ENCODE results near the gene IL4. TPM values are rescaled to one million over a fixed set of nuclear protein-coding genes. Genes with fewer than 3 reads are reported as not detected.
"Not testable (repeated sequence)": the region's sequence is repeated elsewhere in the genome, so short reads cannot be mapped to it uniquely, and the experiment has no call there.

The IL4 gene
- total RNA-seq, 2 donors from 2014 or later = not detected

- intact Hi-C loops (cut with DNase I) = no loop called here
These were observed 14.2 kb downstream of the IL4 start for GRCh38 chr5:132687995-132688394.

GRCh38 chr5:132688536-132689339 is 14.9 kb downstream of the IL4 start:
- DNase-seq (ENCODE audit: low spot score) = no peak
- intact Hi-C loops (cut with DNase I) = no loop called here

More at GRCh38 chr5:132687995-132688394, 14.2 kb downstream of the IL4 start:
- no peak for DNase-seq (ENCODE audit: low spot score)

- intact Hi-C loops (cut with DNase I) = no loop called here
- no peak for DNase-seq (ENCODE audit: low spot score)
These were observed 15.7 kb downstream of the IL4 start for GRCh38 chr5:132689513-132689912.

- intact Hi-C loops (cut with DNase I) = no loop called here
- DNase-seq (ENCODE audit: low spot score) = no peak
These were observed 16.4 kb downstream of the IL4 start for GRCh38 chr5:132690156-132690555.

GRCh38 chr5:132691755-132692631 is 18.2 kb downstream of the IL4 start:
- DNase-seq (ENCODE audit: low spot score); intact Hi-C loops (cut with DNase I): not testable (repeated sequence)

- intact Hi-C loops (cut with DNase I) = no loop called here
- DNase-seq (ENCODE audit: low spot score) = no peak
These were observed 18.8 kb downstream of the IL4 start for GRCh38 chr5:132692632-132692967.

- intact Hi-C loops (cut with DNase I) = no loop called here
- no peak for DNase-seq (ENCODE audit: low spot score)
These were observed 22.2 kb downstream of the IL4 start for GRCh38 chr5:132695956-132696355.

- intact Hi-C loops (cut with DNase I) = no loop called here
- DNase-seq (ENCODE audit: low spot score) = no peak
These were observed 31.1 kb downstream of the IL4 start for GRCh38 chr5:132704875-132705274.

GRCh38 chr5:132708645-132709044 is 34.9 kb downstream of the IL4 start:
- intact Hi-C loops (cut with DNase I) = no loop called here
- no peak for DNase-seq (ENCODE audit: low spot score)

GRCh38 chr5:132714456-132715307 is 40.9 kb downstream of the IL4 start:
- DNase-seq (ENCODE audit: low spot score) = no peak
- intact Hi-C loops (cut with DNase I) = no loop called here

GRCh38 chr5:132718544-132719312 is 44.9 kb downstream of the IL4 start:
- intact Hi-C loops (cut with DNase I) = no loop called here
- no peak for DNase-seq (ENCODE audit: low spot score)

GRCh38 chr5:132725745-132726144 is 52.0 kb downstream of the IL4 start:
- intact Hi-C loops (cut with DNase I) = loop anchor here in 1 of 2 donors (2.0 kb wide), 1 partner anchor 47 kb away; no protein-coding TSS in a partner anchor
- no peak for DNase-seq (ENCODE audit: low spot score)

GRCh38 chr5:132729896-132730295 is 56.1 kb downstream of the IL4 start:
- DNase-seq (ENCODE audit: low spot score) = no peak
- intact Hi-C loops (cut with DNase I) = no loop called here

Other genes starting within 250 kb of the IL4 start
- gene IRF1, start 183.2 kb upstream of the IL4 start, total RNA-seq = 10 to 100 TPM; 18.7 to 20.5 TPM
- not detected for gene IL5, start 130.5 kb upstream of the IL4 start, total RNA-seq
- gene RAD50, start 117.0 kb upstream of the IL4 start, total RNA-seq = 10 to 100 TPM; 30.3 to 31.3 TPM
- under 1 TPM in 1 of 2 donors, not detected in 1; 0.29 TPM for gene IL13, start 15.8 kb upstream of the IL4 start, total RNA-seq
- 10 to 100 TPM in 1 of 2 donors, 1 to 10 TPM in 1; 7.5 to 10.0 TPM for gene KIF3A, start 63.6 kb downstream of the IL4 start, total RNA-seq
- gene CCNI2, start 73.4 kb downstream of the IL4 start, total RNA-seq = not detected
- 10 to 100 TPM; 42.9 to 54.8 TPM for gene SEPTIN8, start 103.2 kb downstream of the IL4 start, total RNA-seq
- gene SOWAHA, start 139.3 kb downstream of the IL4 start, total RNA-seq = not detected
- 1 to 10 TPM; 5.2 to 6.8 TPM for gene SHROOM1, start 156.7 kb downstream of the IL4 start, total RNA-seq
- under 1 TPM; 0.33 to 0.51 TPM for gene GDF9, start 192.5 kb downstream of the IL4 start, total RNA-seq
- gene UQCRQ, start 192.7 kb downstream of the IL4 start, total RNA-seq = 100 to 1,000 TPM; 364 to 379 TPM
- gene LEAP2, start 199.7 kb downstream of the IL4 start, total RNA-seq = under 1 TPM; 0.48 to 0.69 TPM